Gastroesophageal sphincter (tissue), 3 donors: ENCODE data around the gene S100A7.

ENCODE experiments used
- EP300 ChIP-seq: sonication (generic); formaldehyde crosslinking; IDR thresholded peaks from one replicate; pipeline ENCODE4 v1.6.1; 2017; ENCODE audit warnings: antibody characterized with exemption, mild to moderate bottlenecking
- POLR2A ChIP-seq, 2 donors: fragments of 450-650 bp; IDR thresholded peaks; one replicate each; pipeline ENCODE4 v1.6.1; 2017; ENCODE audit warnings: antibody characterized with exemption in 2 of 2, mild to moderate bottlenecking in 2 of 2, moderate library complexity in 1 of 2
- POLR2AphosphoS5 ChIP-seq: sonication (generic); formaldehyde crosslinking; IDR thresholded peaks from one replicate; pipeline ENCODE4 v1.6.1; 2017; ENCODE audit warnings: antibody characterized with exemption
- TF ChIP-seq, protein P1 (sequence below), 4 experiments: fragments of 200-600 bp in 2 of 4; fragments of 450-650 bp in 2 of 4; sonication (generic) in 1 of 4; IDR thresholded peaks; one replicate each; pipeline ENCODE4 v1.5.1; 2017 to 2019; ENCODE audit warnings: antibody characterized with exemption in 4 of 4, mild to moderate bottlenecking in 2 of 4, moderate library complexity in 2 of 4

DNA sequence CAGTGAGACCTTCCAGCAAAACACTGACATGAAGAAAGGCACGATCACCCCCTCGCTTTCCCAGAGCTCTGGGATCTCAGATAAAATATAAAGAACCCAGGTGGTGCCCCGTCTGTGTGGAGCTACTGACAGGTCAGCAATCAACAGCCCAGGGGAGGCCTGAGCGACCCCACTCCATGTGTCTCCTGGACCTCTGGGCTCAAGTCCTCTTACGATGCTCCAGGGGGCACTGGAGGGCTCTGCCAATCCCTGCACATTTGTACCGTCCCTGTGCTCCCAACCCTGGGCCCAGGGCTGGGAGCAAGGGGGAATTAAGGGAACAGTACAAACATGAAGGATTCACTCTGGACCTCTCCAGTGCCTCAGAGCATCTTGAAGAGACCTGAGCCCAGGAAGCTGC lies 31.7 kb downstream of the S100A7 start:
- TF ChIP-seq POLR2A (IDR thresholded peaks at IDR 0.05) (no peak), POLR2AphosphoS5 (no peak), EP300 (no peak)
- TF ChIP-seq, protein P1, sequence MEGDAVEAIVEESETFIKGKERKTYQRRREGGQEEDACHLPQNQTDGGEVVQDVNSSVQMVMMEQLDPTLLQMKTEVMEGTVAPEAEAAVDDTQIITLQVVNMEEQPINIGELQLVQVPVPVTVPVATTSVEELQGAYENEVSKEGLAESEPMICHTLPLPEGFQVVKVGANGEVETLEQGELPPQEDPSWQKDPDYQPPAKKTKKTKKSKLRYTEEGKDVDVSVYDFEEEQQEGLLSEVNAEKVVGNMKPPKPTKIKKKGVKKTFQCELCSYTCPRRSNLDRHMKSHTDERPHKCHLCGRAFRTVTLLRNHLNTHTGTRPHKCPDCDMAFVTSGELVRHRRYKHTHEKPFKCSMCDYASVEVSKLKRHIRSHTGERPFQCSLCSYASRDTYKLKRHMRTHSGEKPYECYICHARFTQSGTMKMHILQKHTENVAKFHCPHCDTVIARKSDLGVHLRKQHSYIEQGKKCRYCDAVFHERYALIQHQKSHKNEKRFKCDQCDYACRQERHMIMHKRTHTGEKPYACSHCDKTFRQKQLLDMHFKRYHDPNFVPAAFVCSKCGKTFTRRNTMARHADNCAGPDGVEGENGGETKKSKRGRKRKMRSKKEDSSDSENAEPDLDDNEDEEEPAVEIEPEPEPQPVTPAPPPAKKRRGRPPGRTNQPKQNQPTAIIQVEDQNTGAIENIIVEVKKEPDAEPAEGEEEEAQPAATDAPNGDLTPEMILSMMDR (IDR thresholded peaks at IDR 0.05) = no peak
